Esophagus muscularis mucosa (tissue), 4 donors: ENCODE measurements around the gene NTN1. TPM values are rescaled to one million over a fixed set of nuclear protein-coding genes. Genes with fewer than 3 reads are reported as not detected.

Experiments
- DNase-seq: peaks from one replicate; pipeline ENCODE4 v3.0.0-alpha.2; 2017; ENCODE audit errors: extremely low spot score
- H3K27ac ChIP-seq, 4 donors: fragments of 200-600 bp; sonication (generic); replicated peaks in 1 of 4; 1 replicate in 3 of 4; 2 replicates in 1 of 4; pipeline ENCODE4 v1.5.1; 2016 to 2019; ENCODE audit warnings: mild to moderate bottlenecking in 1 of 4
- H3K27me3 ChIP-seq, 4 donors: fragments of 200-600 bp; sonication (generic); one replicate each; pipeline versions ENCODE4 v1.5.1 to v1.6.0; 2016 to 2019
- H3K36me3 ChIP-seq, 4 donors: fragments of 200-600 bp; sonication (generic); one replicate each; pipeline ENCODE4 v1.5.1; 2016 to 2019
- H3K4me1 ChIP-seq, 4 donors: fragments of 200-600 bp; sonication (generic); one replicate each; pipeline ENCODE4 v1.5.1; 2016 to 2019
- H3K4me3 ChIP-seq, 4 donors: fragments of 200-600 bp; sonication (generic); 1 replicate in 2 of 4; 2 replicates in 2 of 4; pipeline ENCODE4 v1.5.1; 2016 to 2019; ENCODE audit warnings: mild to moderate bottlenecking in 4 of 4, moderate library complexity in 1 of 4
- H3K9me3 ChIP-seq, 4 donors: fragments of 200-600 bp; sonication (generic); 1 replicate in 3 of 4; 2 replicates in 1 of 4; pipeline ENCODE4 v1.5.1; 2016 to 2019
- CTCF ChIP-seq, 3 experiments: fragments of 200-600 bp in 2 of 3; fragments of 450-650 bp in 1 of 3; sonication (generic) in 2 of 3; IDR thresholded peaks; one replicate each; pipeline ENCODE4 v1.5.1; 2017 to 2019; ENCODE audit warnings: antibody characterized with exemption in 3 of 3, mild to moderate bottlenecking in 2 of 3, moderate library complexity in 1 of 3
- EP300 ChIP-seq: sonication (generic); formaldehyde crosslinking; IDR thresholded peaks from one replicate; pipeline ENCODE4 v1.6.1; 2017; ENCODE audit warnings: antibody characterized with exemption
- POLR2A ChIP-seq: fragments of 450-650 bp; IDR thresholded peaks from one replicate; pipeline ENCODE4 v1.6.1; 2017; ENCODE audit warnings: antibody characterized with exemption, moderate library complexity, mild to moderate bottlenecking, low read depth
- POLR2AphosphoS5 ChIP-seq, 2 donors: sonication (generic); formaldehyde crosslinking; IDR thresholded peaks; one replicate each; pipeline ENCODE4 v1.6.1; 2017; ENCODE audit warnings: antibody characterized with exemption in 2 of 2
- WGBS: methylation state at CpG from one replicate; pipeline ENCODE4 v1.1.5; 2018; 5-methylcytosine and 5-hydroxymethylcytosine counted together
- intact Hi-C: fragments of 100-400 bp; cut with DNase I; formaldehyde crosslinking; loops from one replicate; pipeline ENCODE4 v1.15.1; 2023
- total RNA-seq, 4 donors: library from RNA; depleted of rRNA; stranded (reverse); fragments of >200 nt; gene quantifications; one replicate each; pipeline versions ENCODE4 v1.1.0 to v1.2.1, GENCODE V29; 2016

The NTN1 gene
- total RNA-seq, 4 donors from 2014 or later, result 69.3 to 179 (median 117) TPM

GRCh38 chr17:9212376-9213302, 191.3 kb downstream of the NTN1 start:
- TF ChIP-seq POLR2A, result no peak
- no peak for TF ChIP-seq CTCF (IDR thresholded peaks at IDR 0.05)
- no peak for TF ChIP-seq EP300
- TF ChIP-seq POLR2AphosphoS5 (IDR thresholded peaks at IDR 0.05), result no peak
- peaks cover 0 to 13% (median 5%) of the 10 kb centered on the region in 4 donors for H3K9me3 ChIP-seq
- no peaks in the 10 kb centered on the region for H3K27me3 ChIP-seq
- intact Hi-C loops, result no loop called here
- H3K27ac ChIP-seq, result peak overlapping the region; percentile 39 to 54 (median 42)
- WGBS, result 95% methylated on average over 8 of the region's 30 CpGs
- peaks cover 0 to 28% (median 23%) of the 10 kb centered on the region in 4 donors for H3K4me1 ChIP-seq
- H3K36me3 ChIP-seq, result peaks cover 0 to 13% (median 5%) of the 10 kb centered on the region in 4 donors
- no peak overlapping the region for H3K4me3 ChIP-seq
- no peak for DNase-seq

GRCh38 chr17:9213303-9213640, 192.0 kb downstream of the NTN1 start:
- Histone ChIP-seq H3K4me3 (no peak overlapping the region), H3K9me3 (peaks cover 0 to 13% (median 5%) of the 10 kb centered on the region in 4 donors), H3K27me3 (no peaks in the 10 kb centered on the region), H3K4me1 (peaks cover 5 to 34% (median 28%) of the 10 kb centered on the region in 4 donors), H3K36me3 (peaks cover 0 to 13% (median 5%) of the 10 kb centered on the region in 4 donors), H3K27ac (peak overlapping the region; percentile 39 to 54 (median 42))
- intact Hi-C loops, result no loop called here
- WGBS, result 100% methylated on average over 3 of the region's 3 CpGs
- TF ChIP-seq POLR2AphosphoS5 (IDR thresholded peaks at IDR 0.05), result no peak
- no peak for TF ChIP-seq CTCF (IDR thresholded peaks at IDR 0.05)
- TF ChIP-seq EP300, result no peak
- TF ChIP-seq POLR2A, result no peak
- no peak for DNase-seq

- Histone ChIP-seq H3K27ac (no peak overlapping the region), H3K9me3 (peaks cover 0 to 13% (median 5%) of the 10 kb centered on the region in 4 donors), H3K36me3 (peaks cover 0 to 4% (median 0%) of the 10 kb centered on the region in 4 donors), H3K4me1 (peaks cover 5 to 53% (median 45%) of the 10 kb centered on the region in 4 donors), H3K4me3 (no peak overlapping the region), H3K27me3 (no peaks in the 10 kb centered on the region)
- intact Hi-C loops, result no loop called here
- DNase-seq, result no peak
- TF ChIP-seq EP300, result no peak
- TF ChIP-seq POLR2A, result no peak
- no peak for TF ChIP-seq CTCF (IDR thresholded peaks at IDR 0.05)
- TF ChIP-seq POLR2AphosphoS5 (IDR thresholded peaks at IDR 0.05), result no peak
Observed at GRCh38 chr17:9215465-9215864, 194.2 kb downstream of the NTN1 start.

GRCh38 chr17:9217151-9218056, 196.1 kb downstream of the NTN1 start:
- DNase-seq, result no peak
- intact Hi-C loops, result no loop called here
- Histone ChIP-seq H3K9me3 (peaks cover 0 to 13% (median 5%) of the 10 kb centered on the region in 4 donors), H3K27me3 (no peaks in the 10 kb centered on the region), H3K36me3 (peaks cover 0 to 16% (median 7%) of the 10 kb centered on the region in 4 donors), H3K27ac (peak overlapping the region; percentile 74 to 83 (median 82)), H3K4me3 (peak overlapping the region in 1 of 4 donors; percentile 15), H3K4me1 (peaks cover 5 to 58% (median 53%) of the 10 kb centered on the region in 4 donors)
- TF ChIP-seq CTCF (IDR thresholded peaks at IDR 0.05) (no peak), POLR2AphosphoS5 (IDR thresholded peaks at IDR 0.05) (peak; percentile 43 to 64), EP300 (peak; percentile 79)
- 25% methylated on average over 5 of the region's 5 CpGs for WGBS
